HEK293 (cell line): ENCODE data around the gene PRRT1.

Source experiments
- HOXA7 ChIP-seq: sonication (generic); formaldehyde crosslinking; IDR thresholded peaks from 2 replicates; pipeline ENCODE4 v1.8.1; 2022; ENCODE audit warnings: missing genetic modification reagents, borderline replicate concordance
- KLF8 ChIP-seq: fragments of 450-650 bp; formaldehyde crosslinking; IDR thresholded peaks from 2 replicates; pipeline ENCODE4 v1.5.1; 2016; ENCODE audit warnings: missing biosample characterization, missing genetic modification characterization
- SP2 ChIP-seq: fragments of 450-650 bp; formaldehyde crosslinking; IDR thresholded peaks from 2 replicates; pipeline ENCODE4 v1.5.1; 2016; ENCODE audit warnings: missing biosample characterization, missing genetic modification characterization
- WT1 ChIP-seq: fragments of 450-650 bp; formaldehyde crosslinking; IDR thresholded peaks from 2 replicates; pipeline ENCODE4 v1.5.1; 2016; ENCODE audit warnings: missing biosample characterization, missing genetic modification characterization
- ZBTB21 ChIP-seq: fragments of 450-650 bp; formaldehyde crosslinking; IDR thresholded peaks from 2 replicates; pipeline ENCODE4 v1.5.1; 2017; ENCODE audit warnings: missing biosample characterization, missing genetic modification characterization
- ZBTB8A ChIP-seq: fragments of 450-650 bp; formaldehyde crosslinking; IDR thresholded peaks from 2 replicates; pipeline ENCODE4 v1.5.1; 2016; ENCODE audit warnings: missing biosample characterization, missing genetic modification characterization
- ZEB2 ChIP-seq: fragments of 450-650 bp; formaldehyde crosslinking; IDR thresholded peaks from 2 replicates; pipeline ENCODE4 v1.5.1; 2016; ENCODE audit warnings: missing biosample characterization, missing genetic modification characterization
- ZNF184 ChIP-seq: fragments of 450-650 bp; IDR thresholded peaks from 2 replicates; pipeline ENCODE4 v1.5.1; 2018; ENCODE audit warnings: missing biosample characterization, mild to moderate bottlenecking, missing genetic modification characterization
- ZNF214 ChIP-seq: fragments of 450-650 bp; formaldehyde crosslinking; IDR thresholded peaks from 2 replicates; pipeline ENCODE4 v1.5.1; 2017; ENCODE audit warnings: missing biosample characterization, mild to moderate bottlenecking, missing genetic modification characterization, borderline replicate concordance
- ZNF24 ChIP-seq: fragments of 450-650 bp; formaldehyde crosslinking; IDR thresholded peaks from 2 replicates; pipeline ENCODE4 v1.5.1; 2016; ENCODE audit warnings: missing biosample characterization, missing genetic modification characterization
- ZNF248 ChIP-seq: fragments of 450-650 bp; formaldehyde crosslinking; IDR thresholded peaks from 2 replicates; pipeline ENCODE4 v1.5.1; 2017; ENCODE audit warnings: missing biosample characterization, missing genetic modification characterization
- ZNF292 ChIP-seq: fragments of 450-650 bp; formaldehyde crosslinking; IDR thresholded peaks from 2 replicates; pipeline ENCODE4 v1.5.1; 2016; ENCODE audit warnings: low read depth, missing biosample characterization, missing genetic modification characterization, borderline replicate concordance
- ZNF341 ChIP-seq: fragments of 450-650 bp; formaldehyde crosslinking; IDR thresholded peaks from 2 replicates; pipeline ENCODE4; 2016; ENCODE audit warnings: low read depth, missing biosample characterization, missing genetic modification characterization
- ZNF529 ChIP-seq: fragments of 450-650 bp; formaldehyde crosslinking; IDR thresholded peaks from 2 replicates; pipeline ENCODE4 v1.5.1; 2017; ENCODE audit warnings: missing genetic modification characterization, missing biosample characterization; ENCODE audit not compliant: insufficient replicate concordance
- ZNF621 ChIP-seq: fragments of 450-650 bp; formaldehyde crosslinking; IDR thresholded peaks from 2 replicates; pipeline ENCODE4 v1.5.1; 2017; ENCODE audit warnings: missing biosample characterization, missing genetic modification characterization
- ZNF76 ChIP-seq: fragments of 450-650 bp; formaldehyde crosslinking; IDR thresholded peaks from 2 replicates; pipeline ENCODE4; 2016; ENCODE audit warnings: low read depth, missing biosample characterization, missing genetic modification characterization, borderline replicate concordance
- ZNF843 ChIP-seq: fragments of 450-650 bp; formaldehyde crosslinking; IDR thresholded peaks from 2 replicates; pipeline ENCODE4 v1.5.1; 2016; ENCODE audit warnings: missing biosample characterization, missing genetic modification characterization
- TF ChIP-seq, protein P1 (sequence below): fragments of 450-650 bp; formaldehyde crosslinking; IDR thresholded peaks from 2 replicates; pipeline ENCODE4 v1.5.1; 2016; ENCODE audit warnings: missing biosample characterization, missing genetic modification characterization, low read depth
- TF ChIP-seq, protein P2 (sequence below): fragments of 450-650 bp; formaldehyde crosslinking; IDR thresholded peaks from 2 replicates; pipeline ENCODE4 v1.5.1; 2016; ENCODE audit warnings: missing biosample characterization, missing genetic modification characterization
- TF ChIP-seq, protein P3 (sequence below): IDR thresholded peaks from 2 replicates; pipeline ENCODE4 v1.6.1; 2011; ENCODE audit warnings: mild to moderate bottlenecking, low read depth, low read length, borderline replicate concordance
- TF ChIP-seq, protein P4 (sequence below): fragments of 450-650 bp; formaldehyde crosslinking; IDR thresholded peaks from 2 replicates; pipeline ENCODE4 v1.5.1; 2016; ENCODE audit warnings: missing biosample characterization, missing genetic modification characterization
- TF ChIP-seq, protein P5 (sequence below): fragments of 450-650 bp; formaldehyde crosslinking; IDR thresholded peaks from 2 replicates; pipeline ENCODE4 v1.5.1; 2016; ENCODE audit warnings: missing biosample characterization, missing genetic modification characterization
- TF ChIP-seq, protein P6 (sequence below): fragments of 450-650 bp; formaldehyde crosslinking; IDR thresholded peaks from 2 replicates; pipeline ENCODE4 v1.5.1; 2016; ENCODE audit warnings: missing biosample characterization, missing genetic modification characterization
- TF ChIP-seq, protein P7 (sequence below): fragments of 450-650 bp; formaldehyde crosslinking; IDR thresholded peaks from 2 replicates; pipeline ENCODE4 v1.5.1; 2016; ENCODE audit warnings: missing biosample characterization, missing genetic modification characterization
- TF ChIP-seq, protein P8 (sequence below): fragments of 450-650 bp; formaldehyde crosslinking; IDR thresholded peaks from 2 replicates; pipeline ENCODE4 v1.5.1; 2016; ENCODE audit warnings: missing biosample characterization, missing genetic modification characterization

Gene PRRT1

DNA sequence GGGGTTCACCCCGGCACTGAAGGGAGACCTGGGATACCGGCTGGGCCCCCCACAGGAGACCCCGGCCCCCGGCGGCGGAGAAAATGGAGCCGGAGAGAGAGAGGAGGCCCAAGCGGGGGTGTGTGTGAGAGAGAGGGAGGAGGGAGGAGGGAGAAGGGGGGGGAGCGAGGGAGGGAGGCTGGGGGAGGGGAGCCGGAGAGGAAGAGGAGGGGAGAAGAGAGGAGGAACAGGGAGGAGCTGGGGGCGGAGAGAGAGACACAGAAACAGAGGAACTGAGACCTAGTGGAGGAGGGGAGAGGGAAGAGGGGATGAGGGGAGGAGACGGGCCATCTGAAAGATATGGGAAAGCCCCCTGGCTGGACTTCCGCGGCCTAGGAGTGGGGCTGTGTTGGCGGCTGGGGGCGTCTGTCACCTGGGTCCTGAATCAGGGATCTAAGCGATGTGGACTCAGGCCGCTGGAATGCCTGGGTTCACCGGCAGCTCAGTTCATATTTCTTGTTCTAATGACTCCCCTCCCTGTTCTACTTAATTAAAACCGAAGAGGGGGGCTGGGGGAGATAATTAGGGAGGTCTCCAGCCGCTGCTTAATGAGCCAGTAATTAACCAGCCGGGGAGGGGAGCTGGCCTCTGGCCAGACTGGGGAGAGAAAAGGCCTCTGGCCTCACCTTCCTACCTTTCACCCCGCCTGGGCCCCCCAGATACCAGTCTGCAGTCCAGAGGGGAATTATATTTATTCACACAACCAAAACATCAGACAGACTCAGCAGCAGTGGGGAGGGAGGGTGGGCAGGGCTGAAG, 38.5 kb upstream of the PRRT1 start, which contains the start of gene PBX2 (continued):
- TF ChIP-seq, protein P1, sequence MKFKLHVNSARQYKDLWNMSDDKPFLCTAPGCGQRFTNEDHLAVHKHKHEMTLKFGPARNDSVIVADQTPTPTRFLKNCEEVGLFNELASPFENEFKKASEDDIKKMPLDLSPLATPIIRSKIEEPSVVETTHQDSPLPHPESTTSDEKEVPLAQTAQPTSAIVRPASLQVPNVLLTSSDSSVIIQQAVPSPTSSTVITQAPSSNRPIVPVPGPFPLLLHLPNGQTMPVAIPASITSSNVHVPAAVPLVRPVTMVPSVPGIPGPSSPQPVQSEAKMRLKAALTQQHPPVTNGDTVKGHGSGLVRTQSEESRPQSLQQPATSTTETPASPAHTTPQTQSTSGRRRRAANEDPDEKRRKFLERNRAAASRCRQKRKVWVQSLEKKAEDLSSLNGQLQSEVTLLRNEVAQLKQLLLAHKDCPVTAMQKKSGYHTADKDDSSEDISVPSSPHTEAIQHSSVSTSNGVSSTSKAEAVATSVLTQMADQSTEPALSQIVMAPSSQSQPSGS (tag by site-specific recombination): no peak
- TF ChIP-seq ZEB2 (tag by site-specific recombination) (peak; percentile 82), ZNF24 (tag by site-specific recombination) (0 out of 2 replicates have a peak, but pooled peaks have one; percentile 40), ZNF843 (peak; percentile 42; the same call in 1 of the 2 replicates), WT1 (tag by site-specific recombination) (peak; percentile 95), ZNF621 (tag by site-specific recombination) (no peak), ZNF184 (tag by site-specific recombination) (no peak), ZBTB8A (0 out of 2 replicates have a peak, but pooled peaks have one; percentile 31), ZNF341 (tag by site-specific recombination) (peak; percentile 69), ZNF214 (tag by site-specific recombination) (no peak), HOXA7 (CRISPR knock-in tag) (no peak), ZNF529 (tag by site-specific recombination) (no peak), ZBTB21 (tag by site-specific recombination) (peak; percentile 28; the same call in 1 of the 2 replicates), KLF8 (tag by site-specific recombination) (peak; percentile 86), SP2 (tag by site-specific recombination) (peak; percentile 98), ZNF76 (tag by site-specific recombination) (0 out of 2 replicates have a peak, but pooled peaks have one; percentile 17), ZNF248 (tag by site-specific recombination) (no peak), ZNF292 (tag by site-specific recombination) (no peak)
- TF ChIP-seq, protein P2, sequence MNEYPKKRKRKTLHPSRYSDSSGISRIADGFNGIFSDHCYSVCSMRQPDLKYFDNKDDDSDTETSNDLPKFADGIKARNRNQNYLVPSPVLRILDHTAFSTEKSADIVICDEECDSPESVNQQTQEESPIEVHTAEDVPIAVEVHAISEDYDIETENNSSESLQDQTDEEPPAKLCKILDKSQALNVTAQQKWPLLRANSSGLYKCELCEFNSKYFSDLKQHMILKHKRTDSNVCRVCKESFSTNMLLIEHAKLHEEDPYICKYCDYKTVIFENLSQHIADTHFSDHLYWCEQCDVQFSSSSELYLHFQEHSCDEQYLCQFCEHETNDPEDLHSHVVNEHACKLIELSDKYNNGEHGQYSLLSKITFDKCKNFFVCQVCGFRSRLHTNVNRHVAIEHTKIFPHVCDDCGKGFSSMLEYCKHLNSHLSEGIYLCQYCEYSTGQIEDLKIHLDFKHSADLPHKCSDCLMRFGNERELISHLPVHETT (tag by site-specific recombination): peak; percentile 77; the same call in 1 of the 2 replicates
- TF ChIP-seq, protein P3, sequence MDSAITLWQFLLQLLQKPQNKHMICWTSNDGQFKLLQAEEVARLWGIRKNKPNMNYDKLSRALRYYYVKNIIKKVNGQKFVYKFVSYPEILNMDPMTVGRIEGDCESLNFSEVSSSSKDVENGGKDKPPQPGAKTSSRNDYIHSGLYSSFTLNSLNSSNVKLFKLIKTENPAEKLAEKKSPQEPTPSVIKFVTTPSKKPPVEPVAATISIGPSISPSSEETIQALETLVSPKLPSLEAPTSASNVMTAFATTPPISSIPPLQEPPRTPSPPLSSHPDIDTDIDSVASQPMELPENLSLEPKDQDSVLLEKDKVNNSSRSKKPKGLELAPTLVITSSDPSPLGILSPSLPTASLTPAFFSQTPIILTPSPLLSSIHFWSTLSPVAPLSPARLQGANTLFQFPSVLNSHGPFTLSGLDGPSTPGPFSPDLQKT: no peak
- TF ChIP-seq, protein P4, sequence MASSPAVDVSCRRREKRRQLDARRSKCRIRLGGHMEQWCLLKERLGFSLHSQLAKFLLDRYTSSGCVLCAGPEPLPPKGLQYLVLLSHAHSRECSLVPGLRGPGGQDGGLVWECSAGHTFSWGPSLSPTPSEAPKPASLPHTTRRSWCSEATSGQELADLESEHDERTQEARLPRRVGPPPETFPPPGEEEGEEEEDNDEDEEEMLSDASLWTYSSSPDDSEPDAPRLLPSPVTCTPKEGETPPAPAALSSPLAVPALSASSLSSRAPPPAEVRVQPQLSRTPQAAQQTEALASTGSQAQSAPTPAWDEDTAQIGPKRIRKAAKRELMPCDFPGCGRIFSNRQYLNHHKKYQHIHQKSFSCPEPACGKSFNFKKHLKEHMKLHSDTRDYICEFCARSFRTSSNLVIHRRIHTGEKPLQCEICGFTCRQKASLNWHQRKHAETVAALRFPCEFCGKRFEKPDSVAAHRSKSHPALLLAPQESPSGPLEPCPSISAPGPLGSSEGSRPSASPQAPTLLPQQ: peak; percentile 65; the same call in 1 of the 2 replicates
- TF ChIP-seq, protein P5, sequence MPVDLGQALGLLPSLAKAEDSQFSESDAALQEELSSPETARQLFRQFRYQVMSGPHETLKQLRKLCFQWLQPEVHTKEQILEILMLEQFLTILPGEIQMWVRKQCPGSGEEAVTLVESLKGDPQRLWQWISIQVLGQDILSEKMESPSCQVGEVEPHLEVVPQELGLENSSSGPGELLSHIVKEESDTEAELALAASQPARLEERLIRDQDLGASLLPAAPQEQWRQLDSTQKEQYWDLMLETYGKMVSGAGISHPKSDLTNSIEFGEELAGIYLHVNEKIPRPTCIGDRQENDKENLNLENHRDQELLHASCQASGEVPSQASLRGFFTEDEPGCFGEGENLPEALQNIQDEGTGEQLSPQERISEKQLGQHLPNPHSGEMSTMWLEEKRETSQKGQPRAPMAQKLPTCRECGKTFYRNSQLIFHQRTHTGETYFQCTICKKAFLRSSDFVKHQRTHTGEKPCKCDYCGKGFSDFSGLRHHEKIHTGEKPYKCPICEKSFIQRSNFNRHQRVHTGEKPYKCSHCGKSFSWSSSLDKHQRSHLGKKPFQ: no peak
- TF ChIP-seq, protein P6, sequence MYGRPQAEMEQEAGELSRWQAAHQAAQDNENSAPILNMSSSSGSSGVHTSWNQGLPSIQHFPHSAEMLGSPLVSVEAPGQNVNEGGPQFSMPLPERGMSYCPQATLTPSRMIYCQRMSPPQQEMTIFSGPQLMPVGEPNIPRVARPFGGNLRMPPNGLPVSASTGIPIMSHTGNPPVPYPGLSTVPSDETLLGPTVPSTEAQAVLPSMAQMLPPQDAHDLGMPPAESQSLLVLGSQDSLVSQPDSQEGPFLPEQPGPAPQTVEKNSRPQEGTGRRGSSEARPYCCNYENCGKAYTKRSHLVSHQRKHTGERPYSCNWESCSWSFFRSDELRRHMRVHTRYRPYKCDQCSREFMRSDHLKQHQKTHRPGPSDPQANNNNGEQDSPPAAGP (tag by site-specific recombination): peak; percentile 79; the same call in 1 of the 2 replicates
- TF ChIP-seq, protein P7, sequence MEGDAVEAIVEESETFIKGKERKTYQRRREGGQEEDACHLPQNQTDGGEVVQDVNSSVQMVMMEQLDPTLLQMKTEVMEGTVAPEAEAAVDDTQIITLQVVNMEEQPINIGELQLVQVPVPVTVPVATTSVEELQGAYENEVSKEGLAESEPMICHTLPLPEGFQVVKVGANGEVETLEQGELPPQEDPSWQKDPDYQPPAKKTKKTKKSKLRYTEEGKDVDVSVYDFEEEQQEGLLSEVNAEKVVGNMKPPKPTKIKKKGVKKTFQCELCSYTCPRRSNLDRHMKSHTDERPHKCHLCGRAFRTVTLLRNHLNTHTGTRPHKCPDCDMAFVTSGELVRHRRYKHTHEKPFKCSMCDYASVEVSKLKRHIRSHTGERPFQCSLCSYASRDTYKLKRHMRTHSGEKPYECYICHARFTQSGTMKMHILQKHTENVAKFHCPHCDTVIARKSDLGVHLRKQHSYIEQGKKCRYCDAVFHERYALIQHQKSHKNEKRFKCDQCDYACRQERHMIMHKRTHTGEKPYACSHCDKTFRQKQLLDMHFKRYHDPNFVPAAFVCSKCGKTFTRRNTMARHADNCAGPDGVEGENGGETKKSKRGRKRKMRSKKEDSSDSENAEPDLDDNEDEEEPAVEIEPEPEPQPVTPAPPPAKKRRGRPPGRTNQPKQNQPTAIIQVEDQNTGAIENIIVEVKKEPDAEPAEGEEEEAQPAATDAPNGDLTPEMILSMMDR (tag by site-specific recombination): no peak; the same call in 1 of the 2 replicates
- TF ChIP-seq, protein P8, sequence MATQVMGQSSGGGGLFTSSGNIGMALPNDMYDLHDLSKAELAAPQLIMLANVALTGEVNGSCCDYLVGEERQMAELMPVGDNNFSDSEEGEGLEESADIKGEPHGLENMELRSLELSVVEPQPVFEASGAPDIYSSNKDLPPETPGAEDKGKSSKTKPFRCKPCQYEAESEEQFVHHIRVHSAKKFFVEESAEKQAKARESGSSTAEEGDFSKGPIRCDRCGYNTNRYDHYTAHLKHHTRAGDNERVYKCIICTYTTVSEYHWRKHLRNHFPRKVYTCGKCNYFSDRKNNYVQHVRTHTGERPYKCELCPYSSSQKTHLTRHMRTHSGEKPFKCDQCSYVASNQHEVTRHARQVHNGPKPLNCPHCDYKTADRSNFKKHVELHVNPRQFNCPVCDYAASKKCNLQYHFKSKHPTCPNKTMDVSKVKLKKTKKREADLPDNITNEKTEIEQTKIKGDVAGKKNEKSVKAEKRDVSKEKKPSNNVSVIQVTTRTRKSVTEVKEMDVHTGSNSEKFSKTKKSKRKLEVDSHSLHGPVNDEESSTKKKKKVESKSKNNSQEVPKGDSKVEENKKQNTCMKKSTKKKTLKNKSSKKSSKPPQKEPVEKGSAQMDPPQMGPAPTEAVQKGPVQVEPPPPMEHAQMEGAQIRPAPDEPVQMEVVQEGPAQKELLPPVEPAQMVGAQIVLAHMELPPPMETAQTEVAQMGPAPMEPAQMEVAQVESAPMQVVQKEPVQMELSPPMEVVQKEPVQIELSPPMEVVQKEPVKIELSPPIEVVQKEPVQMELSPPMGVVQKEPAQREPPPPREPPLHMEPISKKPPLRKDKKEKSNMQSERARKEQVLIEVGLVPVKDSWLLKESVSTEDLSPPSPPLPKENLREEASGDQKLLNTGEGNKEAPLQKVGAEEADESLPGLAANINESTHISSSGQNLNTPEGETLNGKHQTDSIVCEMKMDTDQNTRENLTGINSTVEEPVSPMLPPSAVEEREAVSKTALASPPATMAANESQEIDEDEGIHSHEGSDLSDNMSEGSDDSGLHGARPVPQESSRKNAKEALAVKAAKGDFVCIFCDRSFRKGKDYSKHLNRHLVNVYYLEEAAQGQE (tag by site-specific recombination): peak; percentile 53; the same call in 1 of the 2 replicates
